ENCODE results near the gene RAG2.

RAG2 gene

GRCh38 chr11:36598051-36598450, at the start of gene RAG2:
Gene RAG2 (minus strand): TSS chr11:36598236. CDS start chr11:36594168, 4,068 bp downstream.
- TF ChIP-seq ZNF8 (CRISPR knock-in tag; IDR thresholded peaks at IDR 0.05) (no peak), TOX (CRISPR knock-in tag; IDR thresholded peaks at IDR 0.05; ENCODE audit: borderline replicate concordance) (no peak), POU6F1 (CRISPR knock-in tag; IDR thresholded peaks at IDR 0.05; ENCODE audit: borderline replicate concordance, low read depth) (no peak), ZNF565 (CRISPR knock-in tag; conservative IDR thresholded peaks at IDR 0.05; ENCODE audit: low read depth) (no peak), ZC3H10 (CRISPR knock-in tag; IDR thresholded peaks at IDR 0.05) (no peak), CREB5 (CRISPR knock-in tag; IDR thresholded peaks at IDR 0.05; ENCODE audit: low read depth) (no peak), ZNF70 (CRISPR knock-in tag; IDR thresholded peaks at IDR 0.05) (no peak), OSR1 (CRISPR knock-in tag; IDR thresholded peaks at IDR 0.05) (no peak), ISL1 (CRISPR knock-in tag; IDR thresholded peaks at IDR 0.05) (no peak), ZFP3 (CRISPR knock-in tag; IDR thresholded peaks at IDR 0.05) (no peak), ESRRG (CRISPR knock-in tag; IDR thresholded peaks at IDR 0.05) (no peak), BACH2 (CRISPR knock-in tag; IDR thresholded peaks at IDR 0.05; ENCODE audit: borderline replicate concordance) (no peak), ARNTL (CRISPR knock-in tag; IDR thresholded peaks at IDR 0.05; ENCODE audit: borderline replicate concordance, low read depth) (no peak)
- TF ChIP-seq, protein P1, sequence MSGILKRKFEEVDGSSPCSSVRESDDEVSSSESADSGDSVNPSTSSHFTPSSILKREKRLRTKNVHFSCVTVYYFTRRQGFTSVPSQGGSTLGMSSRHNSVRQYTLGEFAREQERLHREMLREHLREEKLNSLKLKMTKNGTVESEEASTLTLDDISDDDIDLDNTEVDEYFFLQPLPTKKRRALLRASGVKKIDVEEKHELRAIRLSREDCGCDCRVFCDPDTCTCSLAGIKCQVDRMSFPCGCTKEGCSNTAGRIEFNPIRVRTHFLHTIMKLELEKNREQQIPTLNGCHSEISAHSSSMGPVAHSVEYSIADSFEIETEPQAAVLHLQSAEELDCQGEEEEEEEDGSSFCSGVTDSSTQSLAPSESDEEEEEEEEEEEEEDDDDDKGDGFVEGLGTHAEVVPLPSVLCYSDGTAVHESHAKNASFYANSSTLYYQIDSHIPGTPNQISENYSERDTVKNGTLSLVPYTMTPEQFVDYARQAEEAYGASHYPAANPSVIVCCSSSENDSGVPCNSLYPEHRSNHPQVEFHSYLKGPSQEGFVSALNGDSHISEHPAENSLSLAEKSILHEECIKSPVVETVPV (CRISPR knock-in tag; IDR thresholded peaks at IDR 0.05), result no peak
- ATAC-seq, result no peak

DNA sequence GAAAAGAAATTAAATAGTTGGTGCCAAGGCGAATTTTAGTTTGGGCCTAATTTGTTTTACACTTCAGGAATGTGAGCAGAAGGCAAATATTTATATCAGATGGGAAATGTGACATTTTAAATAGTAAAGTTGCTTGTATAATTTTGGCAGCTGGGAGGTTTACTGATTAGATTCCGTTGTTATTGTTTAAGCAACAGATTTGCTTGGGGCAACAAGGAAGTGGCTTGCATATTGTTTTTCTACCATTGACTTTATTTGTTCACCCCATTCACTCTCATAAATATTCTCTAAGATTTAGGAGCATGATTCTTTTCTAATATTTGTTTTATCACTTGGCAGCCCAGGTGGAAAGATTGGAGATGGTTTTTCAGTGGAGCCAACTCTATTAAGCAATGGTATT, 40.5 kb upstream of the RAG2 start:
- no peak for ATAC-seq
- TF ChIP-seq ZNF565 (CRISPR knock-in tag; conservative IDR thresholded peaks at IDR 0.05; ENCODE audit: low read depth), result no peak
- no peak for TF ChIP-seq CREB5 (CRISPR knock-in tag; IDR thresholded peaks at IDR 0.05; ENCODE audit: low read depth)
- TF ChIP-seq CSDC2 (CRISPR knock-in tag; IDR thresholded peaks at IDR 0.05), result no peak
- no peak for TF ChIP-seq ARNTL (CRISPR knock-in tag; IDR thresholded peaks at IDR 0.05; ENCODE audit: borderline replicate concordance, low read depth)
- no peak for TF ChIP-seq ISL1 (CRISPR knock-in tag; IDR thresholded peaks at IDR 0.05)

DNA sequence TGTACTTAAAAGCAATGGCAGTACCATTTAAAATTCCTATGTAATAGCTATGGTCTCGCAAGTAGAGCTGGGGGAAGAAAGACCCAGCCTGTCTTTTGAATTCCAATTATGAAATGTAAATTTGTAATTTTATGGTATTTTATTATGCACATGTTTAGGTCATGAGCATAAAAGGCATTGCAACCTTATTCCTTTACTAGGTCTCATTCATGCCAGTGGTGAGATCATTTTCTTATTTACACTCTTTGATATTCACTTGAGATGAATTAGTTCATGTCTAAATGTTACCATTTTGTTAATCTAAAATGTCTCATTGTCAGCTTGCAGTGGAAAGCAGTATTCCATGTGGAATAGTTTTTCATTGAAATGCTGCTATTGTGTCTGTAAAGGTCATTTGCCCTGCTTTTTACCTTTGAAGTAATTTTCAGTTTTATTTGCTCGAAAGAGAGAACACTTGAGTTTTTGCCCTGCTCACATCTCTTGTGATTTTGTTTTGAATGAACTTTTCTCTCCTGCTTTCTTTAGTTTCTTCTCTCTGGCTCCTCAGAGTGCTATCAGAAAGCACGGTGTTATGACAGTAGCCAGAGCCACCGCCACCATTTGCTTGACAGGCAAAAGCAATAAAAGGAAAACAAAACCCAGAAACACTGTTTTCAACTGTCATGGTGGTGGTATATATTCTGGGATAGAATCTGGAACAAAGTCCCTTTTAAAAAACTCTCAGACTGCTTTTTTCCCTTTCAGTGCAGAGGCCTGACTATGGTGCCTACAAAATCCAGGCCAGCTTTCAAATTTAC, 37.2 kb upstream of the RAG2 start:
- no peak for ATAC-seq
- TF ChIP-seq PATZ1 (CRISPR knock-in tag; IDR thresholded peaks at IDR 0.05; ENCODE audit: borderline replicate concordance), result no peak
- no peak for TF ChIP-seq SNAI2 (CRISPR knock-in tag; IDR thresholded peaks at IDR 0.05)
- TF ChIP-seq ESRRG (CRISPR knock-in tag; IDR thresholded peaks at IDR 0.05), result no peak
- TF ChIP-seq TCF4 (CRISPR knock-in tag; IDR thresholded peaks at IDR 0.05; ENCODE audit: borderline replicate concordance), result no peak
- no peak for TF ChIP-seq ZNF8 (CRISPR knock-in tag; IDR thresholded peaks at IDR 0.05)
- no peak for TF ChIP-seq CSDC2 (CRISPR knock-in tag; IDR thresholded peaks at IDR 0.05)
- no peak for TF ChIP-seq CREB5 (CRISPR knock-in tag; IDR thresholded peaks at IDR 0.05; ENCODE audit: low read depth)
- no peak for TF ChIP-seq GLIS3 (CRISPR knock-in tag; IDR thresholded peaks at IDR 0.05)
- TF ChIP-seq ISL1 (CRISPR knock-in tag; IDR thresholded peaks at IDR 0.05), result no peak
- no peak for TF ChIP-seq BACH2 (CRISPR knock-in tag; IDR thresholded peaks at IDR 0.05; ENCODE audit: borderline replicate concordance)
- TF ChIP-seq ARNTL (CRISPR knock-in tag; IDR thresholded peaks at IDR 0.05; ENCODE audit: borderline replicate concordance, low read depth), result no peak
- TF ChIP-seq OSR1 (CRISPR knock-in tag; IDR thresholded peaks at IDR 0.05), result no peak
